GM21390 (cell line): ENCODE results near the gene RFNG.

Experiments used
- ATAC-seq: cut with Tn5 transposase; IDR thresholded peaks from one replicate; pipeline ENCODE4 v1.9.1; 2021; ENCODE audit not compliant: unreplicated experiment

RFNG gene

GRCh38 chr17:82059272-82060000 is 7.8 kb upstream of the RFNG start:
- no peak for ATAC-seq

GRCh38 chr17:82058855-82059249 is 7.2 kb upstream of the RFNG start:
- no peak for ATAC-seq

- no peak for ATAC-seq
Measured at GRCh38 chr17:82058230-82058854, 6.7 kb upstream of the RFNG start.

GRCh38 chr17:82056729-82057621 is 5.4 kb upstream of the RFNG start:
- no peak for ATAC-seq

- ATAC-seq = no peak
Measured at GRCh38 chr17:82055965-82056728, 4.5 kb upstream of the RFNG start.

- no peak for ATAC-seq
Measured at GRCh38 chr17:82055023-82055964, 3.7 kb upstream of the RFNG start.

GRCh38 chr17:82054351-82055022 is 2.9 kb upstream of the RFNG start:
- ATAC-seq = no peak

- no peak for ATAC-seq
Measured at GRCh38 chr17:82053556-82054263, 2.1 kb upstream of the RFNG start.

GRCh38 chr17:82053130-82053529 is 1.5 kb upstream of the RFNG start:
- no peak for ATAC-seq

- ATAC-seq = no peak
Measured at GRCh38 chr17:82052638-82053059, 1.0 kb upstream of the RFNG start.

- ATAC-seq = no peak
Measured at GRCh38 chr17:82050761-82051641, 610 bp downstream of the RFNG start.

- no peak for ATAC-seq
Measured at GRCh38 chr17:82050152-82050760, 1.4 kb downstream of the RFNG start.

- ATAC-seq = no peak
Measured at GRCh38 chr17:82049521-82049971, 2.1 kb downstream of the RFNG start.

GRCh38 chr17:82049106-82049505 is 2.5 kb downstream of the RFNG start:
- ATAC-seq = no peak

GRCh38 chr17:82048571-82048971 is 3.0 kb downstream of the RFNG start:
- no peak for ATAC-seq

GRCh38 chr17:82047914-82048570 is 3.6 kb downstream of the RFNG start:
- ATAC-seq = no peak

- ATAC-seq = no peak
Measured at GRCh38 chr17:82047379-82047778, 4.2 kb downstream of the RFNG start.
